Skeletal muscle tissue (tissue), 4 donors: ENCODE measurements around the gene CARD14. TPM values are rescaled to one million over a fixed set of nuclear protein-coding genes. Genes with fewer than 3 reads are reported as not detected.
"Not testable (repeated sequence)": the region's sequence is repeated elsewhere in the genome, so short reads cannot be mapped to it uniquely, and the experiment has no call there.

Experiments
- H3K27ac ChIP-seq: one replicate; pipeline ENCODE4 v1.7.0; 2013; ENCODE audit warnings: mild to moderate bottlenecking, low read depth, low read length, inconsistent platforms
- H3K27me3 ChIP-seq, 3 donors: one replicate each; pipeline ENCODE4 v1.7.0; 2013; ENCODE audit warnings: low read length in 3 of 3; ENCODE audit not compliant: control insufficient read depth in 3 of 3, insufficient read depth in 3 of 3
- H3K36me3 ChIP-seq, 3 donors: one replicate each; pipeline ENCODE4 v1.7.0; 2013; ENCODE audit warnings: low read length in 3 of 3; ENCODE audit not compliant: control insufficient read depth in 3 of 3, insufficient read depth in 3 of 3
- H3K4me1 ChIP-seq, 3 donors: one replicate each; pipeline ENCODE4 v1.7.0; 2013; ENCODE audit warnings: low read length in 3 of 3, mild to moderate bottlenecking in 3 of 3; ENCODE audit not compliant: control insufficient read depth in 3 of 3, insufficient read depth in 3 of 3
- H3K4me3 ChIP-seq, 3 donors: one replicate each; pipeline ENCODE4 v1.7.0; 2013; ENCODE audit warnings: low read length in 3 of 3
- H3K9ac ChIP-seq, 3 donors: one replicate each; pipeline ENCODE4 v1.7.0; 2013; ENCODE audit warnings: low read length in 3 of 3, mild to moderate bottlenecking in 3 of 3, moderate library complexity in 2 of 3, low read depth in 1 of 3
- H3K9me3 ChIP-seq, 3 donors: one replicate each; pipeline ENCODE4 v1.7.0; 2013; ENCODE audit warnings: low read length in 3 of 3; ENCODE audit not compliant: control insufficient read depth in 3 of 3
- total RNA-seq: library from RNA; depleted of rRNA; stranded (reverse); fragments of >200 nt; gene quantifications from one replicate; pipeline ENCODE4 v1.2.3, GENCODE V29; 2014
- donor health status: Osteomylitis.

The CARD14 gene
- total RNA-seq, 1 donor from 2014 or later: 0.52 TPM

DNA sequence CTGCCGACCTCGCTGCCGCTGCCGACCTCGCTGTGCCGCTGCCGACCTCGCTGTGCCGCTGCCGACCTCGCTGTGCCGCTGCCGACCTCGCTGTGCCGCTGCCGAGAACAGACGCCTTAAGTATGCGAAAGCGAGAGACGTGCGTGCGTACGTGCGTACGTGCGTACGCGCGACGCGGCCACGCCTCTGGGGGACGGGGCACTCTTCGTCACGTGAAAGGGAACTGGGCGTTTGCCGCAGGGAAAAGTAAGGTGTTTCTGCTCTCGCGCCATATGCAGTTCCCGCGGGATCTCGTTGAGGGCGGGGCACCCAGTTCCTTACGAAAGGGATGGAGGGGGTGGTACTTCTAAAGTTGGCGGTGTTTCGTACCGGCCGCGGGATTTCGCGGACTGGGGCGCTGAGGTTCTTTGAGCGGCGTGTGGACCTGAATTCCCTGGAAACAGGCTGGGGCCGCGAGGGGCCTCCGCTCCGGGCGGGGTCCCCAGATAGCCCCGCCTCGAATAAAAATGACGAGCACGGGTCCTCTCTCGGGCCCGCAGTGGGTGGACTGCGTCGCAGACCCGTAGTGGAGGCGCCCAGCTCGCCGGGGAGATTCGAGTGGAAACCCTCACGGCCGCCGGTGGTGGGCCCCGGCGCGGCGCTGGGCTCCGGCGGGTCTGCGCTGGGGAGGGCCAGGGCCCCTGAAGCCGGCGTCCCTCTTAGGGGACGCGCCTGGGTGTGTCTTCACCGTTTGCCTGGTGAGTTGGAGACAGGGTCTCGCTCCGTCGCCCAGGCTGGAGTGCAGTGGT lies 22.6 kb upstream of the CARD14 start, which contains the start of gene EIF4A3:
EIF4A3 (minus strand) TSS at position 94 of the 788 bp plus-strand sequence. CDS start 167 bp downstream, outside the sequence.
- Histone ChIP-seq H3K36me3 (peaks cover 17% of the 10 kb centered on the region in 3 donors), H3K9ac (peak within 1 kb of the TSS; percentile 88 to 94 (median 90)), H3K27me3 (no peaks in the 10 kb centered on the region), H3K27ac (peak within 1 kb of the TSS; percentile 93), H3K4me3 (peak within 1 kb of the TSS; percentile 87 to 95 (median 92)), H3K9me3 (no peaks in the 10 kb centered on the region), H3K4me1 (peaks cover 16 to 25% (median 18%) of the 10 kb centered on the region in 3 donors)

DNA sequence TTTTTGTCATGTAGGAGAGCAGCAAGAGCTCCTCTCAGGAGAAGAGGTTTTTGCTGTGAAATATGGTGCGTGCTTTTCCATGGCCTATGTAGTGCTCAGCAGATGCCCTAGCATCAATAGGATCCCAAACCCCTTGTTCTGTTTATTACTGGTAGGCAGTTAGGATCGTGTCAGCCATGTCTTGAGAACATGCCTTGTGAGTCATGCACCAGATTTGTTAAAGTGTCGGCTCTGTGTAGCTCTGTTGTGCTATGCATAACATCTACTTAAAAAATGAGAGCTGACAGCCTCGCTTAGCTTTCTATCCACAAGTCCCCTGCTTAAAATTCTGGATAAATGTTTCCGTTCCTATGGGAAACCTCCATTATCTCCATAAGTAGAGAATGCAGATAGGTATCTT lies 18.5 kb upstream of the CARD14 start:
- no peaks in the 10 kb centered on the region for H3K27me3 ChIP-seq
- no peaks in the 10 kb centered on the region for H3K9me3 ChIP-seq
- no peak overlapping the region for H3K27ac ChIP-seq
- no peak overlapping the region for H3K4me3 ChIP-seq
- H3K4me1 ChIP-seq: peaks cover 4 to 7% (median 5%) of the 10 kb centered on the region in 3 donors
- H3K36me3 ChIP-seq: no peaks in the 10 kb centered on the region
- no peak overlapping the region for H3K9ac ChIP-seq

DNA sequence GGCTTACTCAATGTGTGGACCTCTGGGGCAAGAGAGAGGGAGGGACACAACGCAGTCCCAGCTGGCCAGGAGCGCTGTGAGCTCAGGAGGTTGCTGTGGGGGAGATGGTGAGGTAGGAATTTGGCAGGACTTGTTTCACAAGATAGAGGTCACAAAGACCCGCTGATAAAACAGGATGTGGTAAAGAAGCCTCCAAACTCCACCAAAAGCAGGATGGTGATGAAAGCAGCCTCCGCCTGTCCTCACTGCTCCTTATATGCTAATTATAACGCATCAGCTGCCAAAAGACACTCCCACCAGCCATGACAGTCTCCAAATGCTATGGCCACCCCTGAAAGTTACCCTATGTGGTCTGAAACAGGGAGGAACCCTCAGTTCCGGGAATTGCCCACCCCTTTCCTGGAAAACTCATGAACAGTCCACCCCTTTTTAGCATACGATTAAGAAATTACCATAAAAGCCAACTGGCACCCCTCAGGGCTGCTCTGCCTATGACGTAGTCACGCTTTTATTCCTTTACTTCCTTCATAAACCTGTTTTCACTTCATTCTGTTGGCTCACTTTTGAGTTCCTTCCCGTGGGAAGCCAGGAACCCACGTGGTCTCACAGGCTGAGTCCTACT lies 17.6 kb upstream of the CARD14 start:
- H3K4me1 ChIP-seq: peaks cover 4 to 6% (median 5%) of the 10 kb centered on the region in 3 donors
- H3K36me3 ChIP-seq: no peaks in the 10 kb centered on the region
- no peak overlapping the region for H3K4me3 ChIP-seq
- no peak overlapping the region for H3K9ac ChIP-seq
- no peaks in the 10 kb centered on the region for H3K9me3 ChIP-seq
- no peak overlapping the region for H3K27ac ChIP-seq
- peaks cover 0 to 2% (median 0%) of the 10 kb centered on the region in 3 donors for H3K27me3 ChIP-seq

DNA sequence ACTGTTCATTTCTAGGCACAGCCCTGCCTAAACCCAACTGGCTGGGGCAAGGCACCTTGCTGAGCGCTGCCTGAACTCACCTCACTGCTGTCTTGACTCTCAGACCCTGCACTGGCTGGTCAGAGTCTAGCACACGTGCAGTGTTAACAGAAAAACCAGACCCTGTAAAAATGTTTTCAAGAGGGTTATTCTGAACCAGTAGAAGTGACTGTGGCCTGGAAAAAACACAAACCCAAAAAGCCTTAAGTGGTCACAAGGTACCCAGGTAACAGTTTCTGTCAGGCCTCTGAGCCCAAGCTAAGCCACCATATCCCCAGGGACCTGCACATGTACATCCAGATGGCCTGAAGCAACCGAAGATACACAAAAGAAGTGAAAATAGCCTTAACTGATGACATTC lies 16.8 kb upstream of the CARD14 start:
- Histone ChIP-seq H3K27me3 (peaks cover 0 to 2% (median 0%) of the 10 kb centered on the region in 3 donors), H3K4me3 (no peak overlapping the region), H3K36me3 (no peaks in the 10 kb centered on the region), H3K4me1 (peaks cover 3% of the 10 kb centered on the region in 3 donors), H3K27ac (no peak overlapping the region), H3K9me3 (no peaks in the 10 kb centered on the region), H3K9ac (no peak overlapping the region)

DNA sequence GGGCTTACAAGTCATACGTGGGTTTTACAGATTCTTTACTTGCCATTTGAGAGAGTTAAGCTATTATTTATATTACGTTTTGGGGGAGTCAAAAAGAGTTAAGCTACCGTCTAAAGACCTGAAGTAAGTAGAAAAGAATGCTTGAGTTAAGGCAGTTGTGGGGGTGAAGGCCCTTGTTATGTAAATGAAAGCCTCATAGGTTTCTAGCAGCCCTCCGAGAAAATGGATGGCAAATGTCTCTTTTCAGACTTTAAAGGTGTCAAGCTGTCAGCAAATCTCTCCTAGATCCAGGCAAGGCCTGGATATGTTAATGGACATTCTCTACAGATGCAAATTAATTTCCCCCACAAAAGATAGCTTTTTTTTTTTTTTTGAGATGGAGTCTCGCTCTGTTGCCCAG lies 15.7 kb upstream of the CARD14 start:
- Histone ChIP-seq H3K9ac (no peak overlapping the region), H3K4me1 (no peaks in the 10 kb centered on the region), H3K4me3 (no peak overlapping the region), H3K36me3 (no peaks in the 10 kb centered on the region), H3K27ac (no peak overlapping the region), H3K27me3 (peaks cover 0 to 2% (median 0%) of the 10 kb centered on the region in 3 donors), H3K9me3 (no peaks in the 10 kb centered on the region)

DNA sequence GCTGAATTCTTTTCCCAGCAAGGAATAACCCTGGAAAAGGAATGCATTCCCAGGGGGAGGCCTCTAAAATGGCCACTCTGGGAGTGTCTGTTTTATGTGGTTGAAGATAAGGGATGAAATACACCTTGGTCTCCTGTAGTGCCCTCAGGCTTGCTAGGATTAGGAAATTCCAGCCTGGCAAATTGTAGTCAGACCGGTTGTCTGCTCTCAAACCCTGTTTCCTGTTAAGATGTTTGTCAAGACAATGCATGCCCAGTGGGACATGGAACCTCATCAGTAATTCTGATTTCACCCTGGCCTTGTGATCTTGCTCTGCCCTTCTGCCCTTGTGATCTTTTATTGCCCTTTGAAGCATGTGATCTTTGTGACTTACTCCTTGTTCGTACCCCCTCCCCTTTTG lies 14.2 kb upstream of the CARD14 start:
- not testable (repeated sequence) for H3K4me3 ChIP-seq, H3K36me3 ChIP-seq, H3K9ac ChIP-seq, H3K4me1 ChIP-seq, H3K27me3 ChIP-seq, H3K9me3 ChIP-seq, H3K27ac ChIP-seq

DNA sequence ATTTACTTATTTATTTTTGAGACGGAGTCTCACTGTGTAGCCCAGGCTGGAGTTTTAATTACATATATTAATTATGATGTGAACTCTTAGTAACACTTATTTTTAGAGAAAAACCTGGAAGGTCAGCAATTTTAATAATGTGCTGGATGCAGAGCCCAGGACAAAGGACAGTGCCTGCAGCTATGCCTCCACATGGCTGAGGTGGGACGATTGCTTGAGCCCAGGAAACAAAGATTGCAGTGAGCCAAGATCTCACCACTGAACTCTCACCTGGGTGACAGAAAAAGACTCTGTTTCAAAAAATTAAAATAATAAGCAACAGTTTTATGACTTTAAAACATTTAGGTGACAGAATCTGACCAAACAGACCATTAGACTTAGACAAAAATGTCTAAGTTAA lies 11.0 kb upstream of the CARD14 start:
- Histone ChIP-seq H3K27ac (no peak overlapping the region), H3K9ac (no peak overlapping the region), H3K4me1 (no peaks in the 10 kb centered on the region), H3K27me3 (peaks cover 6 to 7% (median 7%) of the 10 kb centered on the region in 3 donors), H3K9me3 (no peaks in the 10 kb centered on the region), H3K4me3 (no peak overlapping the region), H3K36me3 (no peaks in the 10 kb centered on the region)

DNA sequence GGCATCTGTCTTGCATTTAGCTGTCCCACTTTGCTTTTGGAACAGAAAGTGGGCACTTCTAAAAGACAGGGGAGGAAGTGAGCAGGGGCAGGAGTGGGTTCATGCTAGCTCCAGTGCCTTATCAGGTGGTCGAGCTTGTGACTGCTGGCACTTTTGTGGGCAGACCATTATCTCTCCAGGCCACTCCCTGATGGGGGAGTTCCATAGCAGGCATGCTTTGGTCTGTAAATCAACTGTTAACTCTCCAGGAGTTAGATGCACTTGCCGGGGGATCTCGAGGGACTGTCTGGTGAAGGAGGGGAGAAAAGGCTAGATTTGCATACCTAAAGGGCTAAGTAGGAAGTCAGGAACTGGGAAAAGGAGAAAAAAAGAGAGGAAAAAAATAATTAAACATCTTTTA lies 9.3 kb upstream of the CARD14 start:
- Histone ChIP-seq H3K4me3 (no peak overlapping the region), H3K9me3 (no peaks in the 10 kb centered on the region), H3K4me1 (no peaks in the 10 kb centered on the region), H3K36me3 (no peaks in the 10 kb centered on the region), H3K27ac (no peak overlapping the region), H3K27me3 (peaks cover 6 to 10% (median 7%) of the 10 kb centered on the region in 3 donors), H3K9ac (no peak overlapping the region)

DNA sequence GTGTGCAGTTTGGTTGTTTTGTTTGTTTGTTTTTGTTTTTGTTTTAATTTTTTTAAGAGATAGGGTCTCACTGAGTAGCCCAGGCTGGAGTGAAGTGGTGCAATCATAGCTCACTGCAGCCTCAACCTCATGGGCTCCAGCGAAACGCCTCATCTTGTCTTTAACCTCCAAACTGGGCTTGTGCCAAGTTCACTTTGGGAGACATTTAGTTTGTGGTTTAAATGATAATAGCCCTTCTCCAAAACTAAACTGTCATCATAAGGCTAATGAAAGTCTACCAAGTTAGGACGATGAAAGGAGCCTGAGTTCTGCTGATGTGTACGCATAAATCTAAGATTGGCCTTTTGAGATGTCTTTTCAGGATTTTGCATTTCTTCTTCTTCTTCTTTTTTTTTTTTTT lies 6.5 kb upstream of the CARD14 start:
- Histone ChIP-seq H3K9me3 (no peaks in the 10 kb centered on the region), H3K27me3 (peaks cover 4 to 10% (median 10%) of the 10 kb centered on the region in 3 donors), H3K9ac (no peak overlapping the region)

DNA sequence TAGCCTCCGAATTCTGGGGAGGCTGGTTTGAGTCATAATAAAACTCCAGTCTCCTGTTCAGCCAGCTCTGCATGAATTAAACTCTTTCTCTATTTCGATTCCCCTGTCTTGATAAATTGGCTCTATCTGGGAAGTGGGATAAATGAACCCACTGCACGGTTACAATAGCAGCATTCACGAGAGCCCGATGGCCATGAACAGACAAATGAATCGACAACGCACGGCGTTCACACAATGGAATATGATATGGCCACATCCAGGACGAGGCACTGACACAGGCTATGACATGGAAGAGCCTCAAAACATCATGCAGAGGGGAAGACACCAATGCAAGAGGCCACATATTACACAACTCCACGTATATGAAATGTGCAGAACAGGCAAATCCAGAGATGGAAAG lies 5.6 kb upstream of the CARD14 start:
- Histone ChIP-seq H3K27ac (no peak overlapping the region), H3K9ac (no peak overlapping the region), H3K4me3 (no peak overlapping the region)

More for the DNA sequence above, 6.5 kb upstream of the CARD14 start:
- H3K36me3 ChIP-seq: no peaks in the 10 kb centered on the region
- H3K4me1 ChIP-seq: no peaks in the 10 kb centered on the region
- no peak overlapping the region for H3K4me3 ChIP-seq
- H3K27ac ChIP-seq: no peak overlapping the region

More for the DNA sequence above, 5.6 kb upstream of the CARD14 start:
- H3K36me3 ChIP-seq: no peaks in the 10 kb centered on the region
- no peaks in the 10 kb centered on the region for H3K9me3 ChIP-seq
- peaks cover 4 to 16% (median 13%) of the 10 kb centered on the region in 3 donors for H3K27me3 ChIP-seq
- no peaks in the 10 kb centered on the region for H3K4me1 ChIP-seq
